HL-60 (cell line): ENCODE measurements around the gene CORO1A.

ENCODE experiments used
- TF ChIP-seq, protein P1 (sequence below): IDR thresholded peaks from 2 replicates; pipeline ENCODE4 v1.6.1; 2012; ENCODE audit warnings: low read depth; ENCODE audit not compliant: insufficient replicate concordance
- TF ChIP-seq, protein P2 (sequence below): IDR thresholded peaks from one replicate; pipeline ENCODE4 v1.5.1; 2011; ENCODE audit warnings: low read length, control low read depth, inconsistent platforms; ENCODE audit not compliant: insufficient read depth

DNA sequence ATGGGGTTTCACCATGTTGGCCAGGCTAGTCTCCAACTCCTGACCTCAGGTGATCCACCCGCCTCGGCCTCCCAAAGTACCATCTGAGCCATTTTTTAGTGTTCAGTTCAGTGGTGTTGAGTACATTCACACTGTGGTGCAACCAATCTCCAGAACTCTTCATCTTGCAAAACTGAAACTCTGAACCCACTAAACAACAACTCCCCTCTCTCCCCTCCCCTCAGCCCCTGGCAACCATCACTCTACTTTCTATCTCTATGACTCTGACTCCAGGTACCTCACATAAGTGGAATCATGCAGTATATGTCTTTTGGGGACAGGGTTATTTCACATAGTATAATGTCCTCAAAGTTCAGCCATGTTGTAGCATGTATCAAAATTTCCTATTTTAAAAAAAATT lies 41.7 kb upstream of the CORO1A start:
- TF ChIP-seq, protein P1, sequence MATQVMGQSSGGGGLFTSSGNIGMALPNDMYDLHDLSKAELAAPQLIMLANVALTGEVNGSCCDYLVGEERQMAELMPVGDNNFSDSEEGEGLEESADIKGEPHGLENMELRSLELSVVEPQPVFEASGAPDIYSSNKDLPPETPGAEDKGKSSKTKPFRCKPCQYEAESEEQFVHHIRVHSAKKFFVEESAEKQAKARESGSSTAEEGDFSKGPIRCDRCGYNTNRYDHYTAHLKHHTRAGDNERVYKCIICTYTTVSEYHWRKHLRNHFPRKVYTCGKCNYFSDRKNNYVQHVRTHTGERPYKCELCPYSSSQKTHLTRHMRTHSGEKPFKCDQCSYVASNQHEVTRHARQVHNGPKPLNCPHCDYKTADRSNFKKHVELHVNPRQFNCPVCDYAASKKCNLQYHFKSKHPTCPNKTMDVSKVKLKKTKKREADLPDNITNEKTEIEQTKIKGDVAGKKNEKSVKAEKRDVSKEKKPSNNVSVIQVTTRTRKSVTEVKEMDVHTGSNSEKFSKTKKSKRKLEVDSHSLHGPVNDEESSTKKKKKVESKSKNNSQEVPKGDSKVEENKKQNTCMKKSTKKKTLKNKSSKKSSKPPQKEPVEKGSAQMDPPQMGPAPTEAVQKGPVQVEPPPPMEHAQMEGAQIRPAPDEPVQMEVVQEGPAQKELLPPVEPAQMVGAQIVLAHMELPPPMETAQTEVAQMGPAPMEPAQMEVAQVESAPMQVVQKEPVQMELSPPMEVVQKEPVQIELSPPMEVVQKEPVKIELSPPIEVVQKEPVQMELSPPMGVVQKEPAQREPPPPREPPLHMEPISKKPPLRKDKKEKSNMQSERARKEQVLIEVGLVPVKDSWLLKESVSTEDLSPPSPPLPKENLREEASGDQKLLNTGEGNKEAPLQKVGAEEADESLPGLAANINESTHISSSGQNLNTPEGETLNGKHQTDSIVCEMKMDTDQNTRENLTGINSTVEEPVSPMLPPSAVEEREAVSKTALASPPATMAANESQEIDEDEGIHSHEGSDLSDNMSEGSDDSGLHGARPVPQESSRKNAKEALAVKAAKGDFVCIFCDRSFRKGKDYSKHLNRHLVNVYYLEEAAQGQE, result no peak
- TF ChIP-seq, protein P2, sequence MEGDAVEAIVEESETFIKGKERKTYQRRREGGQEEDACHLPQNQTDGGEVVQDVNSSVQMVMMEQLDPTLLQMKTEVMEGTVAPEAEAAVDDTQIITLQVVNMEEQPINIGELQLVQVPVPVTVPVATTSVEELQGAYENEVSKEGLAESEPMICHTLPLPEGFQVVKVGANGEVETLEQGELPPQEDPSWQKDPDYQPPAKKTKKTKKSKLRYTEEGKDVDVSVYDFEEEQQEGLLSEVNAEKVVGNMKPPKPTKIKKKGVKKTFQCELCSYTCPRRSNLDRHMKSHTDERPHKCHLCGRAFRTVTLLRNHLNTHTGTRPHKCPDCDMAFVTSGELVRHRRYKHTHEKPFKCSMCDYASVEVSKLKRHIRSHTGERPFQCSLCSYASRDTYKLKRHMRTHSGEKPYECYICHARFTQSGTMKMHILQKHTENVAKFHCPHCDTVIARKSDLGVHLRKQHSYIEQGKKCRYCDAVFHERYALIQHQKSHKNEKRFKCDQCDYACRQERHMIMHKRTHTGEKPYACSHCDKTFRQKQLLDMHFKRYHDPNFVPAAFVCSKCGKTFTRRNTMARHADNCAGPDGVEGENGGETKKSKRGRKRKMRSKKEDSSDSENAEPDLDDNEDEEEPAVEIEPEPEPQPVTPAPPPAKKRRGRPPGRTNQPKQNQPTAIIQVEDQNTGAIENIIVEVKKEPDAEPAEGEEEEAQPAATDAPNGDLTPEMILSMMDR, result no peak
